Parathyroid adenoma (tissue), 2 donors: Measurements from ENCODE around the gene TBC1D5.
"Not testable (repeated sequence)": the region's sequence is repeated elsewhere in the genome, so short reads cannot be mapped to it uniquely, and the experiment has no call there.

ENCODE experiments used
- H2AFZ ChIP-seq: fragments of 300-600 bp; sonication (generic); one replicate; pipeline ENCODE4 v1.7.0; 2017; ENCODE audit warnings: antibody characterized with exemption, mild to moderate bottlenecking
- H3K27ac ChIP-seq: fragments of 300-600 bp; sonication (generic); one replicate; pipeline ENCODE4 v1.7.0; 2017
- H3K27me3 ChIP-seq: fragments of 300-600 bp; sonication (generic); one replicate; pipeline ENCODE4 v1.7.0; 2017; ENCODE audit warnings: low read length; ENCODE audit not compliant: control insufficient read depth, insufficient read depth
- H3K36me3 ChIP-seq: fragments of 300-600 bp; sonication (generic); one replicate; pipeline ENCODE4 v1.7.0; 2017; ENCODE audit warnings: low read length; ENCODE audit not compliant: control insufficient read depth, insufficient read depth
- H3K4me1 ChIP-seq: fragments of 300-600 bp; sonication (generic); one replicate; pipeline ENCODE4 v1.7.0; 2017; ENCODE audit warnings: control low read depth
- H3K4me2 ChIP-seq: fragments of 300-600 bp; sonication (generic); one replicate; pipeline ENCODE4 v1.7.0; 2017; ENCODE audit warnings: low read length
- H3K4me3 ChIP-seq: fragments of 300-600 bp; sonication (generic); one replicate; pipeline ENCODE4 v1.7.0; 2017; ENCODE audit warnings: low read depth, low read length
- H3K79me2 ChIP-seq: fragments of 300-600 bp; sonication (generic); one replicate; pipeline ENCODE4 v1.7.0; 2017; ENCODE audit warnings: control low read depth
- H3K9ac ChIP-seq: fragments of 300-600 bp; sonication (generic); one replicate; pipeline ENCODE4 v1.7.0; 2017; ENCODE audit warnings: mild to moderate bottlenecking
- H3K9me3 ChIP-seq: fragments of 300-600 bp; sonication (generic); one replicate; pipeline ENCODE4 v1.7.0; 2017; ENCODE audit warnings: low read length; ENCODE audit not compliant: control insufficient read depth
- CTCF ChIP-seq: fragments of 300-600 bp; sonication (generic); IDR thresholded peaks from one replicate; pipeline ENCODE4 v1.7.0; 2017; ENCODE audit warnings: antibody characterized with exemption, mild to moderate bottlenecking
- donor health status: primary hyperparathyroidism.

TBC1D5 gene

DNA sequence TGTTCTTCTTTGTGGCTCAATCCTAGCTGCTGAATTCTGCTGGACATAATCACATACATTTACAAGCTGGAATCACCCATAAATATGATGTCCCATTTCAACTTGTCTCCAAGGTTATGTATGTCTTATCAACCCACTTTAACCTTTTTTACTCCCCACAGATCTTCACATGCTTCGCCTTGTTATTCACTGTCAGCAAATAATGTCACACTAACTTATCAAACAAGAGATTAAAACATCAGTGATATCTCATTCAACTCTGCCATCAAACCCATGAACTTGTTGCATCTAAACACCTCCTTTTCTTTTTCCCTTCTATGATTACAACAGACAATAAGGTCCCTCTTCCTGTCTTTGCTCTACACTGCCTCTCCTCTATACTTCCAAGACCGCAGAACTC, 240.7 kb downstream of the TBC1D5 start:
- Histone ChIP-seq H3K27me3 (no peaks in the 10 kb centered on the region), H3K27ac (no peak overlapping the region), H3K9me3 (no peaks in the 10 kb centered on the region), H3K4me1 (no peaks in the 10 kb centered on the region), H3K4me3 (no peak overlapping the region), H3K9ac (no peak overlapping the region), H2AFZ (no peak overlapping the region), H3K36me3 (no peaks in the 10 kb centered on the region), H3K4me2 (no peak overlapping the region), H3K79me2 (peaks cover 2% of the 10 kb centered on the region)
- TF ChIP-seq CTCF = no peak

- Histone ChIP-seq H2AFZ (no peak overlapping the region), H3K9ac (no peak overlapping the region), H3K9me3 (no peaks in the 10 kb centered on the region), H3K4me3 (no peak overlapping the region), H3K4me2 (no peak overlapping the region), H3K4me1 (no peaks in the 10 kb centered on the region), H3K27ac (no peak overlapping the region), H3K79me2 (peaks cover 2% of the 10 kb centered on the region), H3K36me3 (no peaks in the 10 kb centered on the region), H3K27me3 (no peaks in the 10 kb centered on the region)
- TF ChIP-seq CTCF = no peak
These were observed 241.8 kb downstream of the TBC1D5 start for GRCh38 chr3:17500618-17501017.

DNA sequence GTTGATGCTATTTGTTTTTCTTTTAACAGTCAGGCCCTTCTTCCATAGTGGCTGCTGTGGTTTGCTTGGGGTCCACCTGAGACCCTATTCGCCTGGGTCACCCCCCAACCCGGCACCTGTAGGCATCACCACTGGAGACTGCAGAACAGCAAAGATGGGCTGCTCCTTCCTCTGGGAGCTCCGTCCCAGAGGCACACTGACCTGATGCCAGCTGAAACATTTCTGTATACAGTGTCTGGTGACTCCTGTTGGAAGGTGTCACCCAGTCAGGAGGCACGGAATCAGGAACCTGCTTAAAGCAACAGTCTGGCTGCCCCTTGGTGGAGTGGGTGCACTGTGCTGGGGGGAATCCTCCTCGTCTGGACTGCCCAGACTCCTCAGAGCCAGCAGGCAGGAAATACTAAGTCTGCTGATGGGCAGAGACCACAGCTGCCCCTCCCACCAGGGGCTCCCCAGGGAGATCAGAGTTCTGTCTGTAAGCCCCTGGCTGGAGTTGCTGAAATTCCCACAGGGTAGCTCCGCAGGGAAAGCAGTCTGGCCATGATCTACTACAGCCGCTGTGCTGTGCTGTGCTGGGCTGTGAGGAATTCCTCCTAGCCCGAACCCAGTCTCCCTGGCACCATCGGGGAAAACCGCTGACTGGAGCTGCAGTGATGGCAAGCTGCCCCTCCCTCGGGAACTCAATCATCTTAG, 248.2 kb downstream of the TBC1D5 start:
- no peak overlapping the region for H2AFZ ChIP-seq
- H3K79me2 ChIP-seq = no peaks in the 10 kb centered on the region
- no peak overlapping the region for H3K9ac ChIP-seq
- no peaks in the 10 kb centered on the region for H3K36me3 ChIP-seq
- no peak overlapping the region for H3K4me3 ChIP-seq
- H3K9me3 ChIP-seq = no peaks in the 10 kb centered on the region
- H3K4me2 ChIP-seq = no peak overlapping the region
- H3K4me1 ChIP-seq = no peaks in the 10 kb centered on the region
- H3K27me3 ChIP-seq = no peaks in the 10 kb centered on the region
- no peak overlapping the region for H3K27ac ChIP-seq
- TF ChIP-seq CTCF = no peak

GRCh38 chr3:17491601-17492000, 250.8 kb downstream of the TBC1D5 start:
- Histone ChIP-seq H3K4me3 (no peak overlapping the region), H3K4me1 (no peaks in the 10 kb centered on the region), H3K27ac (no peak overlapping the region), H3K9me3 (no peaks in the 10 kb centered on the region), H3K79me2 (no peaks in the 10 kb centered on the region), H3K27me3 (no peaks in the 10 kb centered on the region), H3K4me2 (no peak overlapping the region), H2AFZ (no peak overlapping the region), H3K36me3 (no peaks in the 10 kb centered on the region), H3K9ac (no peak overlapping the region)
- no peak for TF ChIP-seq CTCF

DNA sequence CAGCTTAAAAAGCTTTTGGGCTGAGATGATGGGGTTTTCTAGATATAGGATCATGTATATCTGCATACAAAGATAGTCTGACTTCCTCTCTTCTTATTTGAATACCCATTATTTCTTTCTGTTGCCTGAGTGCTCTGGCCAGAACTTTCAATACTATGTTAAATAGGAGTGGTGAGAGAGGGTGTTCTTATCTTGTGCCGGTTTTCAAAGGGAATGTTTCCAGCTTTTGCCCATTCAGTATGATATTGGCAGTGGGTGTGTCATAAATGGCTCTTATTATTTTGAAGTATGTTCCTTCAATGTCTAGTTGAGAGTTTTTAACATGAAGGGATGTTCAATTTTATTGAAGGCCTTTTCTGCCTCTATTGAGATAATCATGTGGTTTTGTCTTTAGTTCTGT, 251.2 kb downstream of the TBC1D5 start:
- H3K27me3 ChIP-seq, H3K4me3 ChIP-seq, H3K9ac ChIP-seq, H3K9me3 ChIP-seq, H3K79me2 ChIP-seq, H3K4me1 ChIP-seq, H3K4me2 ChIP-seq, H3K27ac ChIP-seq, H2AFZ ChIP-seq, H3K36me3 ChIP-seq: not testable (repeated sequence)
